Measurements from ENCODE around the gene TLE6.

- no peak for TF ChIP-seq POLR2A (IDR thresholded peaks at IDR 0.05; ENCODE audit: low read depth, low read length)
- no peak for TF ChIP-seq CTCF (IDR thresholded peaks at IDR 0.05; ENCODE audit: extremely low read depth in 1 of 2, insufficient read depth in 1 of 2, low read depth in 1 of 2, low read length in 2 of 2)
- TF ChIP-seq POLR2AphosphoS5 (IDR thresholded peaks at IDR 0.05; ENCODE audit: insufficient read depth, low read depth, low read length): no peak
- no peak for TF ChIP-seq GATA2 (IDR thresholded peaks at IDR 0.05; ENCODE audit: insufficient read depth, insufficient read length, low read depth, low read length)
- no peak for TF ChIP-seq JUN (IDR thresholded peaks at IDR 0.05; ENCODE audit: borderline replicate concordance, insufficient read depth, insufficient read length, low read depth)
- no peak for TF ChIP-seq MAX (IDR thresholded peaks at IDR 0.05; ENCODE audit: insufficient read depth, insufficient read length)
- no peak for TF ChIP-seq EZH2 (IDR thresholded peaks at IDR 0.05; ENCODE audit: borderline replicate concordance, low read depth, low read length, severe bottlenecking)
- TF ChIP-seq MYC (IDR thresholded peaks at IDR 0.05; ENCODE audit: low read depth, low read length): no peak
- TF ChIP-seq FOS (IDR thresholded peaks at IDR 0.05; ENCODE audit: borderline replicate concordance, insufficient read depth, low read length): no peak
Measured at GRCh38 chr19:2984215-2984528, 6.8 kb downstream of the TLE6 start.

Data from endothelial cell of umbilical vein (primary cell).